Choroid plexus epithelial cell (primary cell): ENCODE data around the gene RAB44.
A peak's percentile ranks its signal among the peaks of the same experiment; 100 is the strongest.

Experiments
- DNase-seq: peaks from one replicate; pipeline ENCODE4 v3.0.0-alpha.2; 2010; ENCODE audit warnings: low read depth
- H3K4me3 ChIP-seq: 2 replicates; pipeline ENCODE4 v1.5.1; 2011; ENCODE audit warnings: low read depth, mild to moderate bottlenecking, control low read depth, low read length, moderate library complexity
- CTCF ChIP-seq: conservative IDR thresholded peaks from 2 replicates; pipeline ENCODE4 v1.5.1; 2011; ENCODE audit warnings: low read depth, mild to moderate bottlenecking, control low read depth, inconsistent platforms, low read length, moderate library complexity

RAB44 gene

GRCh38 chr6:36730424-36731380, 33.1 kb downstream of the RAB44 start:
- TF ChIP-seq CTCF, result no peak
- no peak for DNase-seq
- no peak overlapping the region for H3K4me3 ChIP-seq

GRCh38 chr6:36731622-36732310, 34.1 kb downstream of the RAB44 start:
- no peak overlapping the region for H3K4me3 ChIP-seq
- TF ChIP-seq CTCF, result no peak
- DNase-seq, result no peak

GRCh38 chr6:36733300-36733699, 35.7 kb downstream of the RAB44 start:
- no peak overlapping the region for H3K4me3 ChIP-seq
- no peak for DNase-seq
- no peak for TF ChIP-seq CTCF

GRCh38 chr6:36734486-36735060, 36.9 kb downstream of the RAB44 start:
- DNase-seq, result no peak
- H3K4me3 ChIP-seq, result peak overlapping the region; percentile 42
- TF ChIP-seq CTCF, result no peak

GRCh38 chr6:36735110-36736071, 37.8 kb downstream of the RAB44 start:
- DNase-seq, result peak; percentile 95

More at GRCh38 chr6:36735110-36736071, 37.8 kb downstream of the RAB44 start:
- peak; percentile 50 for TF ChIP-seq CTCF
- H3K4me3 ChIP-seq, result peak overlapping the region; percentile 42
